Adrenal gland (tissue), 12 donors: ENCODE measurements around the gene LRRK1. TPM values are rescaled to one million over a fixed set of nuclear protein-coding genes. Genes with fewer than 3 reads are reported as not detected.
A peak's percentile ranks its signal among the peaks of the same experiment; 100 is the strongest.
"Not testable (repeated sequence)": the region's sequence is repeated elsewhere in the genome, so short reads cannot be mapped to it uniquely, and the experiment has no call there.

Experiments
- DNase-seq, 7 donors: peaks; one replicate each; pipeline ENCODE4 v3.0.0-alpha.2; 2019 to 2020
- H3K27ac ChIP-seq, 5 donors: fragments of 200-600 bp; sonication (generic) in 4 of 5; 1 replicate in 3 of 5; 2 replicates in 2 of 5; pipeline versions ENCODE4 v1.5.1 to v1.8.0; 2016 to 2020; ENCODE audit warnings: mild to moderate bottlenecking in 1 of 5
- H3K27me3 ChIP-seq: fragments of 200-600 bp; 2 replicates; pipeline ENCODE4 v1.8.0; 2021
- H3K36me3 ChIP-seq, 2 donors: fragments of 200-600 bp; replicated peaks in 1 of 2; 1 replicate in 1 of 2; 2 replicates in 1 of 2; pipeline versions ENCODE4 v1.5.1 to v1.8.0; 2018 to 2022
- H3K4me1 ChIP-seq, 2 donors: fragments of 200-600 bp; replicated peaks in 1 of 2; 1 replicate in 1 of 2; 2 replicates in 1 of 2; pipeline versions ENCODE4 v1.5.1 to v1.8.0; 2018 to 2021
- H3K4me3 ChIP-seq, 4 donors: fragments of 200-600 bp; sonication (generic) in 3 of 4; one replicate each; pipeline ENCODE4 v1.5.1; 2016 to 2018
- H3K9me3 ChIP-seq, 3 donors: fragments of 200-600 bp; sonication (generic) in 1 of 3; replicated peaks in 1 of 3; 1 replicate in 2 of 3; 2 replicates in 1 of 3; pipeline versions ENCODE4 v1.5.1 to v1.8.0; 2016 to 2021
- CTCF ChIP-seq, 6 experiments: fragments of 450-650 bp in 4 of 6; fragments of 200-600 bp in 2 of 6; sonication (generic) in 1 of 6; IDR thresholded peaks; 1 replicate in 5 of 6; 2 replicates in 1 of 6; pipeline versions ENCODE4 v1.5.1 to v1.8.0; 2016 to 2021; ENCODE audit warnings: antibody characterized with exemption in 6 of 6, mild to moderate bottlenecking in 2 of 6, moderate library complexity in 1 of 6
- POLR2A ChIP-seq, 2 donors: fragments of 450-650 bp; IDR thresholded peaks; one replicate each; pipeline ENCODE4 v1.6.1; 2017; ENCODE audit warnings: antibody characterized with exemption in 2 of 2, mild to moderate bottlenecking in 2 of 2, moderate library complexity in 1 of 2
- WGBS, 4 donors: extraction: QIAGEN DNeasy Blood & Tissue Kit in 2 of 4; methylation state at CpG; one replicate each; pipeline versions ENCODE4 v1.1.5 to v1.1.7; 2013 to 2017; 5-methylcytosine and 5-hydroxymethylcytosine counted together
- intact Hi-C, 2 donors: fragments of 100-400 bp; cut with DNase I; formaldehyde crosslinking; loops; one replicate each; pipeline versions ENCODE4 v1.14.1 to v1.15.0; 2022 to 2023
- polyA plus RNA-seq, 3 donors: library from polyadenylated mRNA; stranded (reverse); fragments of 200-250 nt in 2 of 3; fragments of 350-450 nt in 1 of 3; fragmentation: Illumina TruSeq in 1 of 3; extraction: RNeasy Lipid Tissue Mini Kit (QIAGEN cat#74804) in 1 of 3; gene quantifications; one replicate each; pipeline ENCODE4 v1.2.3, GENCODE V29; 2013 to 2014
- total RNA-seq, 9 donors: library from RNA; depleted of rRNA in 4 of 9; stranded (reverse); fragments of >200 nt in 4 of 9; fragments of 120-200 nt in 1 of 9; fragmentation: NEBNext Ultra II Directional in 1 of 9; extraction: Animal tissue kit (Norgen Biotek cat#: 25700) in 1 of 9; gene quantifications; one replicate each; pipeline versions ENCODE4 v1.1.0 to v1.2.4, GENCODE V29; 2013 to 2023
- donor health status: healthy with polysubstance abuse.
- donor health status: Bipolar disorder and iron deficiency.
- donor health status: DM: yes; HTN: yes; CAD: no.
- donor health status: DM: no; HTN: no; CAD: no.
- donor health status: DM: no; HTN: no; CAD: no.
- donor health status: DM: yes; HTN: yes; CAD: no.

The LRRK1 gene
- total and polyA plus RNA-seq, 12 donors: 0.44 to 13.1 (median 7.7) TPM

GRCh38 chr15:101091080-101092017, 172.2 kb downstream of the LRRK1 start:
- intact Hi-C loops: no loop called here
- Histone ChIP-seq H3K9me3 (no peaks in the 10 kb centered on the region), H3K27ac (peak overlapping the region in 4 of 5 donors; percentile 23 to 90 (median 80)), H3K36me3 (no peaks in the 10 kb centered on the region), H3K27me3 (no peaks in the 10 kb centered on the region), H3K4me3 (no peak overlapping the region), H3K4me1 (peaks cover 8 to 35% of the 10 kb centered on the region in 2 donors)
- peak; percentile 62 to 86 (median 81) for DNase-seq
- TF ChIP-seq POLR2A (IDR thresholded peaks at IDR 0.05) (no peak), CTCF (IDR thresholded peaks at IDR 0.05) (no peak)
- WGBS, 4 donors: 26 to 49% (median 31%) methylated on average over 16 to 20 of the region's 20 CpGs

- 60 to 90% (median 67%) methylated on average over 7 to 11 of the region's 11 CpGs for WGBS, 4 donors
- intact Hi-C loops: no loop called here
- H3K9me3 ChIP-seq: no peaks in the 10 kb centered on the region
- no peaks in the 10 kb centered on the region for H3K36me3 ChIP-seq
- TF ChIP-seq CTCF (IDR thresholded peaks at IDR 0.05) (no peak), POLR2A (IDR thresholded peaks at IDR 0.05) (no peak)
- no peak overlapping the region for H3K4me3 ChIP-seq
- peak overlapping the region; percentile 23 to 90 (median 78) for H3K27ac ChIP-seq
- peaks cover 8 to 35% of the 10 kb centered on the region in 2 donors for H3K4me1 ChIP-seq
- peak in 2 of 7 donors; percentile 56 to 67 for DNase-seq
- H3K27me3 ChIP-seq: no peaks in the 10 kb centered on the region
Measured at GRCh38 chr15:101092156-101092866, 173.2 kb downstream of the LRRK1 start.

- H3K27me3 ChIP-seq: no peaks in the 10 kb centered on the region
- H3K9me3 ChIP-seq: no peaks in the 10 kb centered on the region
- peaks cover 8 to 35% of the 10 kb centered on the region in 2 donors for H3K4me1 ChIP-seq
- intact Hi-C loops: no loop called here
- TF ChIP-seq CTCF (IDR thresholded peaks at IDR 0.05): no peak
- 94 to 98% (median 96%) methylated on average over 7 to 12 of the region's 12 CpGs for WGBS, 4 donors
- peak overlapping the region in 3 of 5 donors; percentile 42 to 90 (median 83) for H3K27ac ChIP-seq
- no peak overlapping the region for H3K4me3 ChIP-seq
- H3K36me3 ChIP-seq: no peaks in the 10 kb centered on the region
- no peak for DNase-seq
Measured at GRCh38 chr15:101092867-101093202, 173.7 kb downstream of the LRRK1 start.

GRCh38 chr15:101093958-101094357, 174.8 kb downstream of the LRRK1 start:
- Histone ChIP-seq H3K4me3 (no peak overlapping the region), H3K27ac (no peak overlapping the region), H3K36me3 (no peaks in the 10 kb centered on the region), H3K4me1 (peaks cover 8 to 25% of the 10 kb centered on the region in 2 donors), H3K27me3 (no peaks in the 10 kb centered on the region), H3K9me3 (no peaks in the 10 kb centered on the region)
- intact Hi-C loops: no loop called here
- 89 to 96% (median 93%) methylated on average over 12 of the region's 12 CpGs for WGBS, 4 donors
- no peak for TF ChIP-seq POLR2A (IDR thresholded peaks at IDR 0.05)
- no peak for TF ChIP-seq CTCF (IDR thresholded peaks at IDR 0.05)
- no peak for DNase-seq

- H3K9me3 ChIP-seq, H3K36me3 ChIP-seq, DNase-seq, H3K4me3 ChIP-seq, intact Hi-C loops, H3K27ac ChIP-seq, H3K27me3 ChIP-seq: not testable (repeated sequence)
- peaks cover 8 to 16% of the 10 kb centered on the region in 2 donors for H3K4me1 ChIP-seq
- 61 to 96% (median 88%) methylated on average over 4 to 6 of the region's 6 CpGs for WGBS, 4 donors
Measured at GRCh38 chr15:101095796-101096406, 176.7 kb downstream of the LRRK1 start.
